AG04449 (cell line): ENCODE measurements around the gene WDFY2.

Experiments used
- CTCF ChIA-PET: fragments of 350-600 bp; formaldehyde crosslinking; extraction: SDS; loops from one replicate; lab custom pipeline; 2021; ENCODE audit warnings: antibody characterized with exemption; lab: Yijun Ruan, JAX
- POLR2A ChIA-PET: fragments of 400-600, 350-600 bp; formaldehyde crosslinking; extraction: SDS; loops from one replicate; lab custom pipeline; 2020; ENCODE audit warnings: antibody characterized with exemption, inconsistent platforms; lab: Yijun Ruan, JAX
- DNase-seq: peaks from one replicate; pipeline ENCODE4 v3.0.0-alpha.2; 2010; ENCODE audit warnings: low read depth, low spot score
- H3K4me3 ChIP-seq: 2 replicates; pipeline ENCODE4 v1.5.1; 2011; ENCODE audit warnings: low read depth, mild to moderate bottlenecking, control low read depth, low read length
- TF ChIP-seq, protein P1 (sequence below): IDR thresholded peaks from one replicate; pipeline ENCODE4 v1.5.1; 2011; ENCODE audit warnings: mild to moderate bottlenecking, moderate library complexity, low read length, control low read depth, inconsistent platforms; ENCODE audit not compliant: insufficient read depth; ENCODE audit errors: missing control alignments

WDFY2 gene

GRCh38 chr13:51784097-51784496, 199.8 kb downstream of the WDFY2 start:
- POLR2A ChIA-PET = no interaction called here
- H3K4me3 ChIP-seq = no peak overlapping the region
- DNase-seq = no peak
- TF ChIP-seq, protein P1, sequence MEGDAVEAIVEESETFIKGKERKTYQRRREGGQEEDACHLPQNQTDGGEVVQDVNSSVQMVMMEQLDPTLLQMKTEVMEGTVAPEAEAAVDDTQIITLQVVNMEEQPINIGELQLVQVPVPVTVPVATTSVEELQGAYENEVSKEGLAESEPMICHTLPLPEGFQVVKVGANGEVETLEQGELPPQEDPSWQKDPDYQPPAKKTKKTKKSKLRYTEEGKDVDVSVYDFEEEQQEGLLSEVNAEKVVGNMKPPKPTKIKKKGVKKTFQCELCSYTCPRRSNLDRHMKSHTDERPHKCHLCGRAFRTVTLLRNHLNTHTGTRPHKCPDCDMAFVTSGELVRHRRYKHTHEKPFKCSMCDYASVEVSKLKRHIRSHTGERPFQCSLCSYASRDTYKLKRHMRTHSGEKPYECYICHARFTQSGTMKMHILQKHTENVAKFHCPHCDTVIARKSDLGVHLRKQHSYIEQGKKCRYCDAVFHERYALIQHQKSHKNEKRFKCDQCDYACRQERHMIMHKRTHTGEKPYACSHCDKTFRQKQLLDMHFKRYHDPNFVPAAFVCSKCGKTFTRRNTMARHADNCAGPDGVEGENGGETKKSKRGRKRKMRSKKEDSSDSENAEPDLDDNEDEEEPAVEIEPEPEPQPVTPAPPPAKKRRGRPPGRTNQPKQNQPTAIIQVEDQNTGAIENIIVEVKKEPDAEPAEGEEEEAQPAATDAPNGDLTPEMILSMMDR = no peak
- CTCF ChIA-PET = interaction anchor here (1.7 kb wide), 1 partner anchor 14 kb away, joined by 5 read pairs; no protein-coding TSS in a partner anchor

GRCh38 chr13:51785712-51786424, 201.6 kb downstream of the WDFY2 start:
- ChIA-PET CTCF (interaction anchor here (0.5 to 3.2 kb wide), 7 partner anchors 11 to 499 kb away, joined by 3 to 17 read pairs (median 3); no protein-coding TSS in a partner anchor), POLR2A (interaction anchor here (0.8 to 2.3 kb wide), 2 partner anchors 12 to 333 kb away, joined by 3 to 9 read pairs; partner anchors contain the start of gene INTS6)
- no peak overlapping the region for H3K4me3 ChIP-seq
- TF ChIP-seq, protein P1 = no peak
- DNase-seq = no peak

DNA sequence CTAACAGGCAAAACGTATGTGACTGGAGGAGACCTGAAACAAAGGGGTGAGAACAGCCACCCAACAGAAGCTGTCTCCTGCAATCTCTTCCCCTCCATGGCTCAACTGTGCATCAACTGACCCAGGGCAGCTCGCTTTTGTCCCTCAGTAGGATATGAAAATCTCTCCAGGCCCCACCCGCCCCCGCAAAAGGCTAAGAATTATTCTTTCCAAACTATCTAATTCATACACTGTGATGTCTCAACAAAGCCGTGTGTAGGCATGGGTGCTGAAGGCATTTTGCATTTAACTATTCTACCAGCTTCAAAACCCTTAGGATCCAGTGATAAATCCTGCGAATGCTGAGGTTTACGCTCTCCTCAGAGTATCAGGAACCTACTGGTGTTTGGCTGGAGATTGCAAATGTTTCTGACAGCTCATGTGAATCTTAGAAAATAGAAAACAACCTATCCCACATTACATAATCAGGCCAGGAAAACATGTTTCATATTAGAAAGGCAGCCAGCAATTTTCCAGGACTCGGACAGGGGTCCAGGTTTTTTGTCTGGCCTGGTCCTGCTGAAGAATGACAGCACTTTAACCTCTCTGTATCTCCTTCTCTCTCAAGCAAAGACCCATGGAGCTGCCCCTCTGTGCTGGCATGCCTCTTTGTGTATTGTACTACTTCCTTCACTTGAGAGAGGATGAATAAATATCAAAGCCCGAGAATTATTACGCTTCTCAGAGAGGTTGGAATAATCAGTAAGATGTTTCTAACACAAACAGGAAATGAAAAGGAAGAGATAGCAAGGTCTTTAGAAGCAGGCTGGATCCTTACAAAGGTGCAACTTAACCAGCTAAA, 202.4 kb downstream of the WDFY2 start:
- no peak overlapping the region for H3K4me3 ChIP-seq
- TF ChIP-seq, protein P1 = no peak
- ChIA-PET CTCF (interaction anchor here (0.6 to 3.2 kb wide), 6 partner anchors 10 to 500 kb away, joined by 3 to 17 read pairs (median 3); no protein-coding TSS in a partner anchor), POLR2A (interaction anchor here (0.8 to 2.3 kb wide), 2 partner anchors 11 to 334 kb away, joined by 3 to 9 read pairs; partner anchors contain the start of gene INTS6)
- no peak for DNase-seq

DNA sequence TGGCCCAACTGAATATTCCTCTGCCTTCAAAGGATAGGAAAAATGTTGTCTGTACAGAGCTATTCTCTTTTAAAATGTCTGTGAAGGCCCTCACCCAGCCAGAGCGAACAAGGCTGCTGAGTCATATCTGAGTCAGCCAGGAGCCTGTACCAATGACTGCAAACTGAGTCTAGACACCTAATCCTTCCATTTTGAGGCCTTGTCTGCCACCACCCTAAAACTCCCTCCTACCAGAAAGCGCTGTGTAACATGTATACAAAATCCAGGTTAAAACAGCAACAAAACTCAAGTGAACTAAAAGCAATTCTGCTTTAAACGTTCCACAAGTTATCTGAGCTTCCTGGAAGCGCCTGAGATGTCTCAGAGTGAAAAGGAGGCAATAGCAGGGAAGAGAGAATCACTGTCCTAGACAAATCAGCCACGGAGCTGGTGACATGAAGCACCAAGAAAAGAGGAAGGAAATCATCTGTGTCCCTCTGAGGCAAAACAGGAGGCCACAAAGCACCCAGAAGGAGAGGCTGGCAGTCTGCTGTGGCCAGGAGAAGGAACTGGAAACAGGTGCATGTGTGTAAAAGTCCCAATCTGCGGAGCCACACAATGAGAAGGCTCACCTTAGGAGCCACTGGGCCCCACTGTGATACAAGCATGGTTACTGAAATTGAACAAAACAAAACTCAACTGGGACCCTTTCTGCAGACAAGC, 209.5 kb downstream of the WDFY2 start:
- no peak overlapping the region for H3K4me3 ChIP-seq
- ChIA-PET CTCF (interaction anchor here (1.0 to 10.4 kb wide), 4 partner anchors 20 to 361 kb away, joined by 3 to 96 read pairs (median 4); no protein-coding TSS in a partner anchor), POLR2A (interaction anchor here (1.2 kb wide), 1 partner anchor 341 kb away, joined by 5 read pairs; the partner anchor contains the start of gene INTS6)
- DNase-seq = peak; percentile 46
- TF ChIP-seq, protein P1 = no peak

DNA sequence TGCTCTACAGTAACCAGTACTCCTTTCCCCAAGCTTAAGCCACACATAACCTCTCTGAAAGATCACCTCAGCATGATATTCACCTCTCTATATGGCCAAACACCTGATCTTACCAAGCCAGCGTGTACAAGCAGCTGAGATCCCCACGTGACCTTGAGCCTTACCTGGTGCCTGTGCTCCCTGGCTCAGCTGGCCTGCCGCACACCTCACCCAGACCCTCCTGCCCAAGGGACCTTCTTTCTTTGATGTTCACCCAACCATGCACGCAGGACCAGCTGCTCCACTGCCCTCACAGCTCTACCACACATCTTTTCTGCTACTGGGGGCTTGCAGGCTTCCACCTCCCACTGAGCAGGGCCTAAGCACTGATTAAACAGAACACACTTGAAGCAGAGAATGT, 210.7 kb downstream of the WDFY2 start:
- H3K4me3 ChIP-seq = no peak overlapping the region
- TF ChIP-seq, protein P1 = no peak
- POLR2A ChIA-PET = interaction anchor here (1.3 kb wide), 1 partner anchor 342 kb away, joined by 4 read pairs; the partner anchor contains the start of gene INTS6
- DNase-seq = no peak
- CTCF ChIA-PET = interaction anchor here (0.8 to 10.4 kb wide), 8 partner anchors 9 to 669 kb away, joined by 4 to 96 read pairs (median 16); no protein-coding TSS in a partner anchor
